K562 (cell line): Measurements from ENCODE around the gene ZNF593OS. TPM values are rescaled to one million over a fixed set of nuclear protein-coding genes. Genes with fewer than 3 reads are reported as not detected.
A peak's percentile ranks its signal among the peaks of the same experiment; 100 is the strongest.

ENCODE experiments used
- ATAC-seq: fragments of 200-7000 bp; cut with Tn5 transposase; 3 replicates; pipeline ENCODE4 v1.9.1; 2020; ENCODE audit warnings: moderate library complexity
- Bru-seq: library from RNA; stranded (reverse); fragments of 400-500 nt; gene quantifications from one replicate; lab custom pipeline; 2021; lab: Mats Ljungman, UMichigan
- BruChase-seq, 2 experiments: library from RNA; stranded (reverse); fragments of 400-500 nt; gene quantifications; one replicate each; lab custom pipeline; 2021; lab: Mats Ljungman, UMichigan
- BruUV-seq: library from RNA; stranded (reverse); fragments of 400-500 nt; replicated peaks from 2 replicates; lab custom pipeline; 2021; lab: Mats Ljungman, UMichigan
- CTCF ChIA-PET: fragments of 300-600 bp; formaldehyde crosslinking; extraction: SDS; loops from one replicate; lab custom pipeline; 2021; ENCODE audit warnings: low intra/inter-chr PET ratio; lab: Yijun Ruan, JAX
- POLR2A ChIA-PET: fragments of 300-600, 350-650 bp; sonication (Branson Sonifier 250); formaldehyde crosslinking; extraction: SDS; loops from one replicate; lab custom pipeline; 2021; ENCODE audit warnings: antibody characterized with exemption, inconsistent platforms; lab: Yijun Ruan, JAX
- DNase-seq, 4 experiments: peaks; one replicate each; pipeline versions ENCODE4 v3.0.0 to v3.0.0-alpha.2; 2011 to 2018; ENCODE audit warnings: low spot score in 3 of 4, mixed read lengths in 3 of 4; ENCODE audit errors: extremely low read depth in 1 of 4
- FAIRE-seq: peaks from 2 replicates; lab custom pipeline; 2011; peaks lifted over from hg19 to GRCh38; lab: Jason Lieb, UNC
- H2AFZ ChIP-seq: 2 replicates; pipeline ENCODE4 v1.6.0; 2011; ENCODE audit warnings: low read depth, low read length, control low read depth, inconsistent platforms
- H3K27ac ChIP-seq: fragments of 200-600 bp; 3 replicates; pipeline ENCODE4 v1.8.0; 2011; ENCODE audit warnings: low read depth, mild to moderate bottlenecking, control low read depth, inconsistent platforms, low read length, moderate library complexity, mixed read lengths; ENCODE audit errors: extremely low read depth
- H3K27me3 ChIP-seq, 2 experiments: fragments of 300-600 bp in 1 of 2; 2 replicates in 1 of 2; 3 replicates in 1 of 2; pipeline versions ENCODE4 v1.6.0 to v1.8.0; 2011; ENCODE audit warnings: inconsistent platforms in 2 of 2, low read length in 2 of 2, mild to moderate bottlenecking in 1 of 2, mixed read lengths in 1 of 2, moderate library complexity in 1 of 2; ENCODE audit not compliant: control insufficient read depth in 2 of 2, insufficient read depth in 2 of 2
- H3K36me3 ChIP-seq: fragments of 300-600 bp; 3 replicates; pipeline ENCODE4 v1.8.0; 2011; ENCODE audit warnings: mild to moderate bottlenecking, low read length, inconsistent platforms; ENCODE audit not compliant: control insufficient read depth, insufficient read depth
- H3K4me1 ChIP-seq, 2 experiments: fragments of 200-600 bp in 1 of 2; replicated peaks in 1 of 2; 2 replicates in 1 of 2; 3 replicates in 1 of 2; pipeline versions ENCODE4 v1.5.1 to v1.8.0; 2011; ENCODE audit warnings: inconsistent platforms in 2 of 2, low read length in 2 of 2, mild to moderate bottlenecking in 1 of 2, mixed read lengths in 1 of 2, moderate library complexity in 1 of 2; ENCODE audit not compliant: control insufficient read depth in 2 of 2, insufficient read depth in 2 of 2
- H3K4me2 ChIP-seq: 2 replicates; pipeline ENCODE4 v1.6.1; 2011; ENCODE audit warnings: low read length, control low read depth, inconsistent platforms, mixed read lengths; ENCODE audit not compliant: insufficient read depth
- H3K4me3 ChIP-seq: fragments of 200-600 bp; sonication (generic), shearing (Covaris generic); 2 replicates; pipeline ENCODE4 v1.5.1; 2016; ENCODE audit warnings: control low read depth, inconsistent platforms
- H3K79me2 ChIP-seq: fragments of 200-600 bp; 3 replicates; pipeline ENCODE4 v1.8.0; 2011; ENCODE audit warnings: low read length, inconsistent platforms; ENCODE audit not compliant: control insufficient read depth, insufficient read depth
- H3K9ac ChIP-seq, 2 experiments: 2 replicates each; pipeline versions ENCODE4 v1.6.0 to v1.6.1; 2011; ENCODE audit warnings: low read depth in 2 of 2, low read length in 2 of 2, control low read depth in 1 of 2, inconsistent platforms in 1 of 2, mild to moderate bottlenecking in 1 of 2, mixed read lengths in 1 of 2; ENCODE audit not compliant: insufficient read depth in 1 of 2
- H3K9me1 ChIP-seq: one replicate; pipeline ENCODE4 v1.6.0; 2011; ENCODE audit warnings: inconsistent platforms, mild to moderate bottlenecking, low read length, moderate library complexity; ENCODE audit not compliant: control insufficient read depth, insufficient read depth
- H3K9me3 ChIP-seq: replicated peaks from 2 replicates; pipeline ENCODE4 v1.5.1; 2011; ENCODE audit warnings: low read depth, low read length, inconsistent platforms; ENCODE audit not compliant: control insufficient read depth, insufficient read depth
- H4K20me1 ChIP-seq: replicated peaks from 2 replicates; pipeline ENCODE4 v1.6.1; 2011; ENCODE audit warnings: low read length, inconsistent platforms, mixed read lengths; ENCODE audit not compliant: control insufficient read depth, insufficient read depth
- POLR2G ChIP-seq: fragments of 200-400 bp; formaldehyde crosslinking; IDR thresholded peaks from 2 replicates; pipeline ENCODE4 v1.6.1; 2017; ENCODE audit warnings: low read depth, mild to moderate bottlenecking, antibody characterized with exemption, low read length, moderate library complexity
- RBFOX2 ChIP-seq: fragments of 200-400 bp; formaldehyde crosslinking; IDR thresholded peaks from 2 replicates; pipeline ENCODE4 v1.6.1; 2017; ENCODE audit warnings: low read depth, mild to moderate bottlenecking, low read length, moderate library complexity
- RBM39 ChIP-seq: fragments of 200-400 bp; formaldehyde crosslinking; optimal IDR thresholded peaks from 2 replicates; pipeline ENCODE3; 2018; ENCODE audit warnings: low read depth, low read length
- SP1 ChIP-seq: sonication (generic); formaldehyde crosslinking; IDR thresholded peaks from 2 replicates; pipeline ENCODE4 v1.8.1; 2022; ENCODE audit warnings: mild to moderate bottlenecking, missing genetic modification reagents
- STAT6 ChIP-seq: sonication (generic); formaldehyde crosslinking; IDR thresholded peaks from 2 replicates; pipeline ENCODE4 v1.8.1; 2023; ENCODE audit warnings: mild to moderate bottlenecking, missing genetic modification reagents
- SUPT5H ChIP-seq: fragments of 450-650 bp; IDR thresholded peaks from 2 replicates; pipeline ENCODE4 v1.6.1; 2016
- ZNF655 ChIP-seq: fragments of 250-450 bp; sonication (Bioruptor Pico); IDR thresholded peaks from 2 replicates; pipeline ENCODE4 v1.5.0; 2021
- ZNF740 ChIP-seq, 3 experiments: fragments of 200-800 bp in 1 of 3; sonication (Bioruptor generic) in 1 of 3; sonication (generic) in 1 of 3; formaldehyde crosslinking in 1 of 3; IDR thresholded peaks; 2 replicates each; pipeline versions ENCODE4 v1.6.1 to v1.8.0; 2016 to 2022; ENCODE audit warnings: mild to moderate bottlenecking in 2 of 3, missing compliant biosample characterization in 2 of 3, missing genetic modification characterization in 2 of 3, missing genetic modification reagents in 1 of 3
- WGBS: fragments of 100-300 bp; shearing (Covaris generic); methylation state at CpG from one replicate; pipeline ENCODE4 v1.1.6; 2016; ENCODE audit warnings: low coverage, mixed read lengths; ENCODE audit not compliant: insufficient coverage; ENCODE audit errors: missing lambda C conversion rate; 5-methylcytosine and 5-hydroxymethylcytosine counted together
- in situ Hi-C: fragments of 300-500 bp; cut with MboI; formaldehyde crosslinking; loops from 4 replicates; pipeline ENCODE4 v1.15.0; 2018; ENCODE audit warnings: inconsistent platforms, mixed read lengths
- intact Hi-C: fragments of 100-400 bp; cut with micrococcal nuclease; formaldehyde crosslinking; loops from 2 replicates; pipeline ENCODE4 v1.14.2; 2022
- long read RNA-seq, 3 experiments: library from polyadenylated mRNA in 2 of 3; library from RNA in 1 of 3; unstranded in 2 of 3; stranded (forward) in 1 of 3; transcript quantifications; one replicate each; pipeline ENCODE4 v2.0.0, GENCODE V29; 2019 to 2022
- polyA minus RNA-seq, 3 experiments: library from RNA; depleted of rRNA, polyadenylated mRNA; stranded (reverse); fragments of >200 nt; gene quantifications; 2 replicates each; pipeline ENCODE4 v1.2.3, GENCODE V29; 2011
- polyA plus RNA-seq, 8 experiments: library from polyadenylated mRNA; depleted of rRNA in 4 of 8; stranded (reverse) in 5 of 8; unstranded in 3 of 8; fragments of >200 nt; fragmentation: Nextera tagmentation in 2 of 8; fragmentation: Illumina TruSeq in 1 of 8; extraction: Ambion mirVana in 2 of 8; extraction: Trizol in 1 of 8; gene quantifications; 2 replicates each; pipeline versions ENCODE4 v1.2.1 to v1.2.3, GENCODE V29; 2011 to 2014; ENCODE audit warnings: inconsistent platforms in 1 of 8, missing spikeins in 1 of 8
- total RNA-seq, 7 experiments: library from RNA; depleted of rRNA in 6 of 7; stranded (reverse); fragments of >200 nt in 6 of 7; fragmentation: Illumina TruSeq in 2 of 7; extraction: Trizol in 2 of 7; gene quantifications; 2 replicates each; pipeline versions ENCODE4 v1.2.1 to v1.2.3, GENCODE V29; 2011 to 2021; ENCODE audit warnings: low replicate concordance in 1 of 7

ZNF593OS gene
- not detected in 2 replicates for total RNA-seq (2011; cell fraction: chromatin; rRNA removed; ENCODE audit: low replicate concordance)
- 0.33 TPM in 1 of 2 replicates, not detected in the other for total RNA-seq (2011; cell fraction: nucleolus; rRNA removed)
- not detected in 2 replicates for total RNA-seq (2011; cell fraction: nucleoplasm; rRNA removed)
- total RNA-seq (2014; rRNA removed), result not detected in 2 replicates
- not detected in 2 replicates for total RNA-seq (2014; rRNA removed; fragmentation: Illumina TruSeq; extraction: Trizol)
- not detected in 2 replicates for total RNA-seq (2015; rRNA removed; fragmentation: Illumina TruSeq; extraction: Trizol)
- total RNA-seq (2021), result not detected in 2 replicates
- polyA plus RNA-seq (2011; rRNA removed), result not detected in 2 replicates
- 0.04 TPM in 1 of 2 replicates, not detected in the other for polyA plus RNA-seq (2011; cell fraction: cytosol; rRNA removed)
- not detected in 2 replicates for polyA plus RNA-seq (2011; cell fraction: nucleus; rRNA removed)
- 1.5 and 1.6 TPM in 2 replicates for polyA plus RNA-seq (2012)
- not detected in 2 replicates for polyA plus RNA-seq (2014; fragmentation: Illumina TruSeq; extraction: Trizol)
- under 1 TPM; 0.24 to 0.27 TPM for polyA plus RNA-seq (2014; fragmentation: Nextera tagmentation; extraction: Ambion mirVana)
- polyA plus RNA-seq (2014; rRNA removed), result not detected in 2 replicates
- polyA minus RNA-seq (2011; rRNA and poly(A)+ RNA removed), result not detected in 2 replicates
- not detected in 2 replicates for polyA minus RNA-seq (2011; cell fraction: cytosol; rRNA and poly(A)+ RNA removed)
- polyA minus RNA-seq (2011; cell fraction: nucleus; rRNA and poly(A)+ RNA removed), result 0.67 TPM in 1 of 2 replicates, not detected in the other
- Bru-seq, nascent RNA, result percentile 11 among the genes with signal in this experiment
- not detected for BruChase-seq, experiment 1, labeled RNA remaining after a 2-hour chase
- BruChase-seq, experiment 2, labeled RNA remaining after a 6-hour chase, result not detected
- long read RNA-seq, experiment 1, result 0 reads
- long read RNA-seq, experiment 2, result 0 reads
- long read RNA-seq, experiment 3, result 0 reads

DNA sequence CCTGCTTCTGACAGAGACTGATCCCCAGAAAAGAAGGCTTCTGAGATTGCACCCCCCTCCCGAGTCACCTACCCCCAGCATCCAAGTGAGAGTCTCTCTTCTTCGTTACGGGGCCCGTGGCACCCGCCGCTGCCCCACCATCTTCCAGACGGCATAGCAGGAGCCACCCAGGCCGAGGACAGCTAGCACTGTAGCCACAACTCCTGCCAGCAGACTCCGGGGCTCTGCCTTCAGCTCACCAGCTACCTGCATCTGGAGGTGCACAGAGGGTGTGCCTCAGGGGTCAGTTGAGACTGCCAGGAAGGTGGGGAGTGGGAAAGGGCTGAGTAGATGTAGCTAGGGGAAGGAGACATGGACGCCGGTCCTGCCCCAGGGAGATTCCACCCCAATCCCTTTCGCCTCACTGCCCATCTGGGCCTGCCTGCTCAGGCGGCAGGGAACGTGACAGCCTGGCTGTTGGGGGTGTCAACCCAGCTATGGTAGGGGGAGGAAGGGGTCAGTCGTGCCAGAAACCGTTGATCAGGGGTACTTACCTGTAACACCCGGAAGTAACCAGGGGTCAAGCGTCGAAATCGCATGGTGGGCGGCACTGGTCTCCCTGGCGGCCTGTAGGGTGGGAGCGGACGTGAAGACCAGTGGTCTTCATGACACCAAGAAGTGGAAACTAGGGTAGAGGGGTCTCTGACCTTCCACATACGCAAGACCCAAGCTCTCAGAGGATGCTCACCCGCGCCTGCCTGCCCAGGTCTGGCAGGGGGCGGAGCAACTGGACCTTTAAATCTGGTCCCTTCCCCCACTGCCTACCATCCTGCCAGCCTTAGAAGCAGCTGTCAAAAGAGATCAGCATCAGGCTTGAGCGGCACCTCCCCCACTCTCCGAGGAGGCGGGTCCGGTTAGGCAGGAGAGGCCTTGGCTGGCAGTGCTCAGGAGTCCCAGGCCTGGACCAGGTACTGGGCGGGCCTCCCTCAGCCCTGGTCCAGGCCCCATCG lies at the start of gene ZNF593OS:
Gene ZNF593OS, minus strand, starts transcription at position 749 of the 989 bp plus-strand sequence. Its CDS starts 171 bp downstream, at position 578.
- BruUV-seq, result no TSS peak
- in situ Hi-C loops, result no loop called here
- POLR2A ChIA-PET, result interaction anchor here (0.6 to 1.8 kb wide), 7 partner anchors 11 to 310 kb away, joined by 3 to 7 read pairs (median 4); no protein-coding TSS in a partner anchor
- 0 out of 2 replicates have a peak, but pooled peaks have one; percentile 26 for TF ChIP-seq SP1
- TF ChIP-seq RBFOX2, result peak; percentile 66
- TF ChIP-seq RBM39, result no peak
- no peak for TF ChIP-seq ZNF655 (CRISPR knock-in tag)
- 0 out of 2 replicates have a peak, but pooled peaks have one; percentile 33 for TF ChIP-seq ZNF740 (CRISPR knock-in tag; IDR thresholded peaks at IDR 0.05)
- no peak for TF ChIP-seq ZNF740 (tag; IDR thresholded peaks at IDR 0.05)
- TF ChIP-seq STAT6 (CRISPR knock-in tag), result peak; percentile 49; the same call in 1 of the 2 replicates
- TF ChIP-seq SUPT5H, result 0 out of 2 replicates have a peak, but pooled peaks have one; percentile 8
- TF ChIP-seq POLR2G, result peak; percentile 64

More for the DNA sequence above, at the start of gene ZNF593OS:
- Histone ChIP-seq H3K9me3 (no peaks in the 10 kb centered on the region), H4K20me1 (no peaks in the 10 kb centered on the region), H3K9me1 (peaks cover 4% of the 10 kb centered on the region), H3K4me2 (peak within 1 kb of the TSS; percentile 96), H2AFZ (no peak within 1 kb of the TSS), H3K9ac (peak within 1 kb of the TSS; percentile 88 to 98), H3K4me1 (peaks cover 18 to 34% of the 10 kb centered on the region in 2 experiments), H3K27me3 (no peaks in the 10 kb centered on the region), H3K36me3 (peaks cover 17% of the 10 kb centered on the region; the same call in 1 of the 3 replicates), H3K4me3 (peak within 1 kb of the TSS; percentile 89), H3K79me2 (peaks cover 21% of the 10 kb centered on the region), H3K27ac (peak within 1 kb of the TSS; percentile 85)
- intact Hi-C loops, result loop anchor here (10.0 kb wide), 1 partner anchor 213 kb away; no protein-coding TSS in a partner anchor
- CTCF ChIA-PET, result no interaction called here
- peak in 2 of 4 experiments; percentile 62 to 65 for DNase-seq
- 84% methylated on average over 26 of the region's 34 CpGs for WGBS
- no peak for FAIRE-seq
- no peak for ATAC-seq
